Skeletal muscle tissue (tissue), 4 donors: ENCODE results near the gene ARHGDIB. TPM values are rescaled to one million over a fixed set of nuclear protein-coding genes. Genes with fewer than 3 reads are reported as not detected.

Source experiments
- H3K27ac ChIP-seq: one replicate; pipeline ENCODE4 v1.7.0; 2013; ENCODE audit warnings: mild to moderate bottlenecking, low read depth, low read length, inconsistent platforms
- H3K27me3 ChIP-seq, 3 donors: one replicate each; pipeline ENCODE4 v1.7.0; 2013; ENCODE audit warnings: low read length in 3 of 3; ENCODE audit not compliant: control insufficient read depth in 3 of 3, insufficient read depth in 3 of 3
- H3K36me3 ChIP-seq, 3 donors: one replicate each; pipeline ENCODE4 v1.7.0; 2013; ENCODE audit warnings: low read length in 3 of 3; ENCODE audit not compliant: control insufficient read depth in 3 of 3, insufficient read depth in 3 of 3
- H3K4me1 ChIP-seq, 3 donors: one replicate each; pipeline ENCODE4 v1.7.0; 2013; ENCODE audit warnings: low read length in 3 of 3, mild to moderate bottlenecking in 3 of 3; ENCODE audit not compliant: control insufficient read depth in 3 of 3, insufficient read depth in 3 of 3
- H3K4me3 ChIP-seq, 3 donors: one replicate each; pipeline ENCODE4 v1.7.0; 2013; ENCODE audit warnings: low read length in 3 of 3
- H3K9ac ChIP-seq, 3 donors: one replicate each; pipeline ENCODE4 v1.7.0; 2013; ENCODE audit warnings: low read length in 3 of 3, mild to moderate bottlenecking in 3 of 3, moderate library complexity in 2 of 3, low read depth in 1 of 3
- H3K9me3 ChIP-seq, 3 donors: one replicate each; pipeline ENCODE4 v1.7.0; 2013; ENCODE audit warnings: low read length in 3 of 3; ENCODE audit not compliant: control insufficient read depth in 3 of 3
- total RNA-seq: library from RNA; depleted of rRNA; stranded (reverse); fragments of >200 nt; gene quantifications from one replicate; pipeline ENCODE4 v1.2.3, GENCODE V29; 2014
- donor health status: Osteomylitis.

Gene ARHGDIB
- total RNA-seq, 1 donor from 2014 or later = 17.2 TPM

GRCh38 chr12:14936224-14936861, 25.1 kb downstream of the ARHGDIB start:
- Histone ChIP-seq H3K36me3 (no peaks in the 10 kb centered on the region), H3K27me3 (no peaks in the 10 kb centered on the region), H3K4me3 (no peak overlapping the region), H3K9ac (no peak overlapping the region), H3K4me1 (no peaks in the 10 kb centered on the region), H3K27ac (no peak overlapping the region), H3K9me3 (no peaks in the 10 kb centered on the region)

GRCh38 chr12:14935031-14935430, 26.4 kb downstream of the ARHGDIB start:
- no peak overlapping the region for H3K27ac ChIP-seq
- no peaks in the 10 kb centered on the region for H3K36me3 ChIP-seq
- H3K9me3 ChIP-seq = no peaks in the 10 kb centered on the region
- no peaks in the 10 kb centered on the region for H3K27me3 ChIP-seq
- no peaks in the 10 kb centered on the region for H3K4me1 ChIP-seq
- H3K4me3 ChIP-seq = no peak overlapping the region
- H3K9ac ChIP-seq = no peak overlapping the region

- no peak overlapping the region for H3K9ac ChIP-seq
- H3K4me3 ChIP-seq = no peak overlapping the region
- H3K27me3 ChIP-seq = no peaks in the 10 kb centered on the region
- no peak overlapping the region for H3K27ac ChIP-seq
- H3K4me1 ChIP-seq = no peaks in the 10 kb centered on the region
- no peaks in the 10 kb centered on the region for H3K9me3 ChIP-seq
- H3K36me3 ChIP-seq = no peaks in the 10 kb centered on the region
These were observed 26.9 kb downstream of the ARHGDIB start for GRCh38 chr12:14934511-14934910.

- Histone ChIP-seq H3K9me3 (no peaks in the 10 kb centered on the region), H3K9ac (no peak overlapping the region), H3K27ac (no peak overlapping the region), H3K36me3 (no peaks in the 10 kb centered on the region), H3K4me3 (no peak overlapping the region), H3K27me3 (no peaks in the 10 kb centered on the region), H3K4me1 (no peaks in the 10 kb centered on the region)
These were observed 29.4 kb downstream of the ARHGDIB start for GRCh38 chr12:14931791-14932560.

- Histone ChIP-seq H3K9ac (no peak overlapping the region), H3K27me3 (no peaks in the 10 kb centered on the region), H3K4me1 (no peaks in the 10 kb centered on the region), H3K4me3 (no peak overlapping the region), H3K9me3 (no peaks in the 10 kb centered on the region), H3K27ac (no peak overlapping the region), H3K36me3 (no peaks in the 10 kb centered on the region)
These were observed 30.0 kb downstream of the ARHGDIB start for GRCh38 chr12:14931359-14931758.

GRCh38 chr12:14930299-14930698, 31.1 kb downstream of the ARHGDIB start:
- Histone ChIP-seq H3K4me3 (no peak overlapping the region), H3K4me1 (no peaks in the 10 kb centered on the region), H3K36me3 (no peaks in the 10 kb centered on the region), H3K27ac (no peak overlapping the region), H3K9me3 (no peaks in the 10 kb centered on the region), H3K27me3 (no peaks in the 10 kb centered on the region), H3K9ac (no peak overlapping the region)

- Histone ChIP-seq H3K36me3 (no peaks in the 10 kb centered on the region), H3K9ac (no peak overlapping the region), H3K9me3 (no peaks in the 10 kb centered on the region), H3K4me1 (no peaks in the 10 kb centered on the region), H3K27me3 (no peaks in the 10 kb centered on the region), H3K27ac (no peak overlapping the region), H3K4me3 (peak overlapping the region in 1 of 3 donors; percentile 16)
These were observed 32.5 kb downstream of the ARHGDIB start for GRCh38 chr12:14928931-14929330.

- Histone ChIP-seq H3K9me3 (no peaks in the 10 kb centered on the region), H3K4me1 (no peaks in the 10 kb centered on the region), H3K36me3 (no peaks in the 10 kb centered on the region), H3K4me3 (no peak overlapping the region), H3K27me3 (no peaks in the 10 kb centered on the region), H3K9ac (no peak overlapping the region), H3K27ac (no peak overlapping the region)
These were observed 34.1 kb downstream of the ARHGDIB start for GRCh38 chr12:14927267-14927666.

- Histone ChIP-seq H3K4me3 (no peak overlapping the region), H3K4me1 (no peaks in the 10 kb centered on the region), H3K27me3 (no peaks in the 10 kb centered on the region), H3K36me3 (no peaks in the 10 kb centered on the region), H3K27ac (no peak overlapping the region), H3K9me3 (no peaks in the 10 kb centered on the region), H3K9ac (no peak overlapping the region)
These were observed 36.9 kb downstream of the ARHGDIB start for GRCh38 chr12:14924541-14924940.

GRCh38 chr12:14923944-14924343, 37.5 kb downstream of the ARHGDIB start:
- H3K27me3 ChIP-seq = no peaks in the 10 kb centered on the region
- no peak overlapping the region for H3K4me3 ChIP-seq
- H3K36me3 ChIP-seq = no peaks in the 10 kb centered on the region
- no peaks in the 10 kb centered on the region for H3K4me1 ChIP-seq
- H3K9ac ChIP-seq = no peak overlapping the region
- no peak overlapping the region for H3K27ac ChIP-seq
- H3K9me3 ChIP-seq = no peaks in the 10 kb centered on the region
